ENCODE data around the gene LAMC3.

The LAMC3 gene

GRCh38 chr9:131008909-131009618, at the start of gene LAMC3:
TSS of gene LAMC3 (plus strand) at chr9:131009174. CDS start at chr9:131009215, 41 bp downstream.
- DNase-seq (ENCODE audit: insufficient read length, low spot score): no peak
- FAIRE-seq: no peak

- no peak for DNase-seq (ENCODE audit: insufficient read length, low spot score)
- FAIRE-seq: no peak
Observed at GRCh38 chr9:130959809-130960334, 49.1 kb upstream of the LAMC3 start.

- FAIRE-seq: no peak
- DNase-seq (ENCODE audit: insufficient read length, low spot score): no peak
Observed at GRCh38 chr9:130960522-130961378, 48.2 kb upstream of the LAMC3 start.

- FAIRE-seq (no peak), DNase-seq (ENCODE audit: insufficient read length, low spot score) (no peak)
Observed at GRCh38 chr9:130961511-130962300, 47.3 kb upstream of the LAMC3 start.

- DNase-seq (ENCODE audit: insufficient read length, low spot score) (no peak), FAIRE-seq (no peak)
Observed at GRCh38 chr9:130962418-130963316, 46.3 kb upstream of the LAMC3 start.

- DNase-seq (ENCODE audit: insufficient read length, low spot score) (no peak), FAIRE-seq (no peak)
Observed at GRCh38 chr9:130963337-130963908, 45.6 kb upstream of the LAMC3 start.

- FAIRE-seq (no peak), DNase-seq (ENCODE audit: insufficient read length, low spot score) (no peak)
Observed at GRCh38 chr9:130963916-130964315, 45.1 kb upstream of the LAMC3 start.

GRCh38 chr9:130965680-130966079, 43.3 kb upstream of the LAMC3 start:
- no peak for DNase-seq (ENCODE audit: insufficient read length, low spot score)
- no peak for FAIRE-seq

- DNase-seq (ENCODE audit: insufficient read length, low spot score) (no peak), FAIRE-seq (no peak)
Observed at GRCh38 chr9:130970052-130970451, 38.9 kb upstream of the LAMC3 start.

- FAIRE-seq (no peak), DNase-seq (ENCODE audit: insufficient read length, low spot score) (no peak)
Observed at GRCh38 chr9:130970855-130971254, 38.1 kb upstream of the LAMC3 start.

- FAIRE-seq (no peak), DNase-seq (ENCODE audit: insufficient read length, low spot score) (no peak)
Observed at GRCh38 chr9:130971294-130971849, 37.6 kb upstream of the LAMC3 start.

- no peak for FAIRE-seq
- DNase-seq (ENCODE audit: insufficient read length, low spot score): no peak
Observed at GRCh38 chr9:130972277-130972956, 36.6 kb upstream of the LAMC3 start.

GRCh38 chr9:130972957-130973685, 35.9 kb upstream of the LAMC3 start:
- FAIRE-seq (no peak), DNase-seq (ENCODE audit: insufficient read length, low spot score) (no peak)

GRCh38 chr9:130973686-130974281, 35.2 kb upstream of the LAMC3 start:
- no peak for DNase-seq (ENCODE audit: insufficient read length, low spot score)
- FAIRE-seq: no peak

- no peak for FAIRE-seq
- DNase-seq (ENCODE audit: insufficient read length, low spot score): no peak
Observed at GRCh38 chr9:130974697-130975096, 34.3 kb upstream of the LAMC3 start.

GRCh38 chr9:130975156-130975555, 33.8 kb upstream of the LAMC3 start:
- FAIRE-seq: no peak
- no peak for DNase-seq (ENCODE audit: insufficient read length, low spot score)

- no peak for FAIRE-seq
- no peak for DNase-seq (ENCODE audit: insufficient read length, low spot score)
Observed at GRCh38 chr9:130975932-130976841, 32.8 kb upstream of the LAMC3 start.

All from GM19239 (cell line).